Stimulated activated CD4-positive, alpha-beta T cell treated with anti-CD3 and anti-CD28 coated beads, Interleukin-12 subunit alpha, Interleukin-12 subunit beta, amount 100 ng/mL, for 24 hours (primary cell): ENCODE results near the gene PREX1.
"Not testable (repeated sequence)": the region's sequence is repeated elsewhere in the genome, so short reads cannot be mapped to it uniquely, and the experiment has no call there.

Source experiments
- DNase-seq, 2 experiments: peaks; one replicate each; pipeline ENCODE4 v3.0.0-alpha.2; 2020; ENCODE audit warnings: low read depth in 2 of 2

PREX1 gene

GRCh38 chr20:48606841-48607543, 220.8 kb downstream of the PREX1 start:
- no peak for DNase-seq

- DNase-seq: no peak
Measured at GRCh38 chr20:48606172-48606840, 221.5 kb downstream of the PREX1 start.

- no peak for DNase-seq
Measured at GRCh38 chr20:48605364-48606171, 222.2 kb downstream of the PREX1 start.

DNA sequence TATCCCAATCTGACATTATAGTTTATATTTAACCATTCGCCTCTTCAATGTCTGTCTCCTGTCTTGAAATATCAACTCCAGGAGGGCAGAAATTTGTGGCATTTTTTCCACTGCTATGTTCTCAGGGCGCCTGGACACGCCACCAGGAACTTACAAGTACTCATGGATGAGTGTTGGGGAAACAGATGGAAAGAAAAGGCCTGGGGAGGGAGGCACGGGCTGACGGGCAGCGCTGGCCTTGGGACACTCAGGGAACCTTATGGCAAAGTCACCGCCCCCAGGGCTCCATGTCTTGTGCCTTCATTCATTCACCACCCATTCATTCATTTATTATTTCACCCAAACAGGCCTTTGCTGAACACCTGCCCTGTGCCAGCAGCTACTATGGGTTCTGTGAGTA, 222.9 kb downstream of the PREX1 start:
- no peak for DNase-seq

DNA sequence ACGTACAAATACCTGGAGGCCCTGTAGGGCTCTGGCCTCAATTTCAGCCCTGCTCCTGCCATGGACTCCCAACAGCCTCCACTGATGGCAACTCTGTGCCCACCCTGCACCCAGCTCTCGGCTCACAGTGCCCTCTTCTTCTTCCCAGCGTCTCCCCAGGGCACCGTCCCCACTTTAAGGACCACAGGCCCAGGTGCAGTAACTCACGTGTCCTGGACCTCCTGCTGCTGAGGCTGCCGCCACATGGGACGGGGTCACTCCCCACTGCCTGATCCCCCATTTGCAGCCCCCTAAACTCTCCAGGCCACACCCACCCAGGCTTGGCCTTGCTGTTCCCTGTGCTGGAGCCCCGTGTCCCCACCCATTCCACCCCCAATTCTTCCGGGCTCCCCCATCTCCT, 223.4 kb downstream of the PREX1 start:
- DNase-seq: no peak

- no peak for DNase-seq
Measured at GRCh38 chr20:48603819-48604405, 223.9 kb downstream of the PREX1 start.

GRCh38 chr20:48603116-48603818, 224.5 kb downstream of the PREX1 start:
- no peak for DNase-seq

- DNase-seq: no peak
Measured at GRCh38 chr20:48601798-48602197, 226.0 kb downstream of the PREX1 start.

- no peak for DNase-seq
Measured at GRCh38 chr20:48600470-48600945, 227.3 kb downstream of the PREX1 start.

- no peak for DNase-seq
Measured at GRCh38 chr20:48599748-48600469, 227.9 kb downstream of the PREX1 start.

GRCh38 chr20:48599106-48599747, 228.6 kb downstream of the PREX1 start:
- DNase-seq: no peak

DNA sequence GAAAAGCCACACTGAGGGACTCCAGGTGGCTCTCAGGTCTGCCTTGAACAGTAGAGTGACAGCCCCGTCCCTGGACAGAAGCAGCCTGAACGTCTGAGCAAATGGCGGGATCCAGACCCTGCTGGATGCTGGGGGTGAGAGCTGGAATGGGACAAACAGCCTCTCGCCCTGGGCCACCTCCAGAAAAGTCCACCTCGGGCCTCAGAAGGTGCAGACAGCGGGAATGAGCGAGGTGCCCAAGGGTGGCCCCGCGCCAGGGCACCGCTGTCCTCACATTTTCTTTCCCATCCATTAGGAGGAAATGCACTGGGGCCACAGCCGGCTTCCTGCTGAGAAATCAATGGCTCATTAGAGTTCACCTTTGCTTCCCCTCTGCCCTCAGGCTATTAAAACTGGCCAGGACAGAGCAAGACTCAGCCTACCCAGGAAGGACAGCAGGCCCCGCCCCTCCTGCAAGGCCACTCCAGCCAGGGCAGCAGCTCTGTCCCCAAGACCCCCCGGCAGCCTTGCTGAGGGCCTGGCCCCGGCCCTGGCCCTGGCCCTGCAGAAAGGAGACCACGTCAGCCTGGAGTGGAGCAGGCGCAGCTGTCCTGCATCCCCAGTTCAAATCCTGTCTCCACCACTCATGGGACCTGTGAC, 229.4 kb downstream of the PREX1 start:
- not testable (repeated sequence) for DNase-seq

- DNase-seq: no peak
Measured at GRCh38 chr20:48597521-48598302, 230.1 kb downstream of the PREX1 start.

- no peak for DNase-seq
Measured at GRCh38 chr20:48596334-48596898, 231.4 kb downstream of the PREX1 start.

- DNase-seq: no peak
Measured at GRCh38 chr20:48595495-48596333, 232.1 kb downstream of the PREX1 start.

DNA sequence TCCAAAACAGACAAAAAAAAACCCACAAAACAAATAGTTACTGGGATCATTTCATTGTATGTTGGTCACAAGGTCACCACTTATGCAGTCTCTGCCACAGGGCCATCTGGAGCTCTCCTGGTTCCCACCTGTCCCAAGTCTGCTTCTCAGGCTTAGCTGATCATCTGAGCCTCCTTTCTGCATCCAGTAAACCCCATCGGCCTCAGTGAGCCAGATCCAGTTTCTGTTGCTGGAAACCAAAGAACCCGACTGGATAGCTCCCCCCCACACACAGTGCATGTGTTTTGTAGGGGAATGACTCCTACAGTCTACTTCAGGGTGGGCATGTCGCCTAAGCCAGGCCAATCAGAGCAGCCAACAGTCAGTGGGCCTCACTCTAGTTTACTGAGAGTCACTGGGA, 233.3 kb downstream of the PREX1 start:
- DNase-seq: no peak

DNA sequence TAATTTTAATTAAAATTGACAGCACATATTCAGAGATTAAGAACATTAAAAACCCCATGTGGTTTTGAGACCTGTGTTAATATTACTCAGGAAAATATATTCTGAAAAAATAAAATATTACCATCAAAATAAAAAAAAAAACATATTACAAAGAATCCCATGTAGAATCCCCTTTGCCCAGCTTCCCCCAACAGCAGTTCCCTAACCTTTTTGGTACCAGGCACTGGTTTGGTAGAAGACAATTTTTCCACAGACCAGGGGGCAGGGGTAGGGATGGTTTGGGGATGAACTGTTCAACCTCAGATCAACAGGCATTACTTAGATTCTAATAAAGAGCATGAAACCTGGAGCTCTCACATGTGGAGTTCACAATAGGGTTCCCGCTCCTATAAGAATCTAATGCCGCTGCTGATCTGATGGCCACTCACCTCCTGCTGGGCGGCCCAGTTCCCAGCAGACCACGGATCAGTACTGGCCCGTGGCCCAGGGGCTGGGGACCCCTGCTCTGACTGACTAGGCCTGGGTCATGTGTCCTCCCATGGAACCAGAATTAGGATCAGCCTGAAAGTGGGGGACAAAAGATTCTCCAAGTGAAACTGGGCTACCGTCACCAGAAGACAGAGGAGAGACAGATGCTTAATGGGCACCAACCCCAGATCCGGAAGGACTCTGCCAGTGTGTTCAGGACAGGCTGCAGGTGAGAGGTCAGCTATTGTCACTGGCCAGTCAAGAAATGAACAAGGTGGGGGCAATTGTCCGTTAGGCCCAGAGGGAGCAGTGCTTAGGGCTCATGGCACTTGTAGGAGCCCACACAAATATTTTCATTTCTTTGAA, 235.5 kb downstream of the PREX1 start:
- no peak for DNase-seq
